Breast epithelium (tissue), 4 donors: ENCODE data around the gene AKAP8. TPM values are rescaled to one million over a fixed set of nuclear protein-coding genes. Genes with fewer than 3 reads are reported as not detected.

Experiments
- DNase-seq, 2 donors: peaks; one replicate each; pipeline ENCODE4 v3.0.0-alpha.2; 2019; ENCODE audit warnings: low spot score in 2 of 2
- H3K27ac ChIP-seq, 2 donors: fragments of 200-600 bp; sonication (generic) in 1 of 2; one replicate each; pipeline ENCODE4 v1.5.1; 2016 to 2019; ENCODE audit warnings: mild to moderate bottlenecking in 1 of 2
- H3K27me3 ChIP-seq, 2 donors: fragments of 200-600 bp; sonication (generic) in 1 of 2; one replicate each; pipeline versions ENCODE4 v1.5.1 to v1.6.0; 2017 to 2019; ENCODE audit warnings: control low read depth in 1 of 2, mild to moderate bottlenecking in 1 of 2
- H3K36me3 ChIP-seq: fragments of 200-600 bp; one replicate; pipeline ENCODE4 v1.5.1; 2019
- H3K4me1 ChIP-seq, 2 donors: fragments of 200-600 bp; sonication (generic); one replicate each; pipeline ENCODE4 v1.5.1; 2016 to 2019; ENCODE audit warnings: control low read depth in 1 of 2
- H3K4me3 ChIP-seq, 3 donors: fragments of 200-600 bp; sonication (generic); 1 replicate in 2 of 3; 2 replicates in 1 of 3; pipeline ENCODE4 v1.5.1; 2016 to 2019; ENCODE audit warnings: mild to moderate bottlenecking in 3 of 3, moderate library complexity in 2 of 3
- H3K9me3 ChIP-seq, 2 donors: fragments of 200-600 bp; sonication (generic) in 1 of 2; one replicate each; pipeline ENCODE4 v1.5.1; 2016 to 2019; ENCODE audit warnings: control low read depth in 1 of 2
- POLR2A ChIP-seq: fragments of 450-650 bp; IDR thresholded peaks from one replicate; pipeline ENCODE4 v1.6.1; 2016; ENCODE audit warnings: antibody characterized with exemption, mild to moderate bottlenecking, moderate library complexity
- POLR2AphosphoS5 ChIP-seq, 3 donors: sonication (generic); formaldehyde crosslinking; IDR thresholded peaks; one replicate each; pipeline ENCODE4 v1.6.1; 2017; ENCODE audit warnings: antibody characterized with exemption in 3 of 3
- intact Hi-C: fragments of 100-400 bp; cut with DNase I; formaldehyde crosslinking; loops from one replicate; pipeline ENCODE4 v1.15.1; 2023; ENCODE audit warnings: low total_unique reads
- total RNA-seq, 3 donors: library from RNA; depleted of rRNA; stranded (reverse); fragments of >200 nt; gene quantifications; one replicate each; pipeline ENCODE4 v1.1.0, GENCODE V29; 2016
- TF ChIP-seq, protein P1 (sequence below), 3 donors: fragments of 450-650 bp; IDR thresholded peaks; one replicate each; pipeline ENCODE4 v1.5.1; 2016 to 2017; ENCODE audit warnings: antibody characterized with exemption in 3 of 3, mild to moderate bottlenecking in 3 of 3, moderate library complexity in 3 of 3

Gene AKAP8
- total RNA-seq, 3 donors from 2014 or later: 23.2 to 40.7 (median 33.4) TPM

DNA sequence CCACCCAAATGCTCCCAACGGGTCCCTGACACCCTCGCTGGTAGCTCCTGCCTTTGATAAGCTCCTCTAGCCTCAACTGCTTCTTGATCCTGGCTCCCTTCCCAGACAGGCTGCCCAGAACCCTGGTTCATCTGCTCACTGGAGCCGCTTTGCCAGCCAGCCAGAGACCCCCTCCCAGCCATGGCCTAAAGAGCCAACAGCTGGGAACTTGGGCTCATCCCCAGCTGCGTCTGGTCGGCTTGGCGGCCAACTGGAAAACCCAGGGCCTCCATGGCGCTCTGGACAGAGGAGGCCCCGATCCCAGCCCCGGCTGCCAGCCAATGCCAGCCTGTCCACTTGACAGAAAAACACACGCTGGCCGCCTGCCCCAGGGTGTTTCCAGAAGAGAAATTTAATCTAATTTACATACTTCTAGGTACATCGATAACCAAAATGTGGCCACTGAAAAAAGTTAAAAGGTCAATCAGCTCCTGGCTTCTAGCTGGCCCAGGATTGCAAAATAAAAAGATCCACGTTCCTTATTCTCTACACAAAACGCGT, 42.2 kb upstream of the AKAP8 start:
- Histone ChIP-seq H3K27me3 (no peaks in the 10 kb centered on the region), H3K9me3 (no peaks in the 10 kb centered on the region), H3K36me3 (peaks cover 12% of the 10 kb centered on the region), H3K27ac (peak overlapping the region in 1 of 2 donors; percentile 29), H3K4me3 (no peak overlapping the region), H3K4me1 (peaks cover 0 to 12% of the 10 kb centered on the region in 2 donors)
- no peak for DNase-seq
- TF ChIP-seq, protein P1, sequence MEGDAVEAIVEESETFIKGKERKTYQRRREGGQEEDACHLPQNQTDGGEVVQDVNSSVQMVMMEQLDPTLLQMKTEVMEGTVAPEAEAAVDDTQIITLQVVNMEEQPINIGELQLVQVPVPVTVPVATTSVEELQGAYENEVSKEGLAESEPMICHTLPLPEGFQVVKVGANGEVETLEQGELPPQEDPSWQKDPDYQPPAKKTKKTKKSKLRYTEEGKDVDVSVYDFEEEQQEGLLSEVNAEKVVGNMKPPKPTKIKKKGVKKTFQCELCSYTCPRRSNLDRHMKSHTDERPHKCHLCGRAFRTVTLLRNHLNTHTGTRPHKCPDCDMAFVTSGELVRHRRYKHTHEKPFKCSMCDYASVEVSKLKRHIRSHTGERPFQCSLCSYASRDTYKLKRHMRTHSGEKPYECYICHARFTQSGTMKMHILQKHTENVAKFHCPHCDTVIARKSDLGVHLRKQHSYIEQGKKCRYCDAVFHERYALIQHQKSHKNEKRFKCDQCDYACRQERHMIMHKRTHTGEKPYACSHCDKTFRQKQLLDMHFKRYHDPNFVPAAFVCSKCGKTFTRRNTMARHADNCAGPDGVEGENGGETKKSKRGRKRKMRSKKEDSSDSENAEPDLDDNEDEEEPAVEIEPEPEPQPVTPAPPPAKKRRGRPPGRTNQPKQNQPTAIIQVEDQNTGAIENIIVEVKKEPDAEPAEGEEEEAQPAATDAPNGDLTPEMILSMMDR (IDR thresholded peaks at IDR 0.05): no peak
- TF ChIP-seq POLR2A (no peak), POLR2AphosphoS5 (IDR thresholded peaks at IDR 0.05) (no peak)
- intact Hi-C loops: no loop called here

DNA sequence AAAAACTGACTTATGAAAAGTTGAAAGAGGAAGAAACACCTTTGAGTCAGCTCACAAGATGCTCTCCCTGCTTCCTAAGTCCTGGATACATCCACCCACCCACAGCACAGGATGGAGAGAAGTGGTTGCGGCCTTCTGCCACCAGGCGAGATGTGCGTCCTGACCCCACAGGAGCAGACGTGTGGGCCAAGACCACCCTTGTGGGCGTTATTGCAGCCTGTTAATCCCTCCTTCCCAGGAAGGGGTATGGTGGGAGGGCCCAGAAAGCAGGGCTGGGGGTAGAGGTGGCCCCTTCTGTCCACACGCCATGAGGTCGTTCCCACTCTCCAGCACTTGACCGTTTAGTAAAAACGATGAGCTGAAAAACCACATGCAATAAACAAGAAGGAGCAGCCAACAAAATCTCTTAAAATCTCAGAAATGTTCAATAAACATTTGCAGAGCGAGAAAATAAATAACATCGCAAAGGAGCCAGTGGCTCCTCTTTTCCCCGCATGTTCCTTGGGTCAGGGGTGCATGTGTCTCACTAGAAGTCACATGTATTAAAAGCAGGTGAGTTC, 41.6 kb upstream of the AKAP8 start:
- peak overlapping the region in 1 of 2 donors; percentile 29 for H3K27ac ChIP-seq
- no peaks in the 10 kb centered on the region for H3K9me3 ChIP-seq
- no peak for TF ChIP-seq POLR2AphosphoS5 (IDR thresholded peaks at IDR 0.05)
- TF ChIP-seq, protein P1 (IDR thresholded peaks at IDR 0.05): no peak
- TF ChIP-seq POLR2A: no peak
- intact Hi-C loops: no loop called here
- peaks cover 0 to 14% of the 10 kb centered on the region in 2 donors for H3K4me1 ChIP-seq
- no peaks in the 10 kb centered on the region for H3K27me3 ChIP-seq
- H3K4me3 ChIP-seq: no peak overlapping the region
- DNase-seq: no peak
- peaks cover 12% of the 10 kb centered on the region for H3K36me3 ChIP-seq

DNA sequence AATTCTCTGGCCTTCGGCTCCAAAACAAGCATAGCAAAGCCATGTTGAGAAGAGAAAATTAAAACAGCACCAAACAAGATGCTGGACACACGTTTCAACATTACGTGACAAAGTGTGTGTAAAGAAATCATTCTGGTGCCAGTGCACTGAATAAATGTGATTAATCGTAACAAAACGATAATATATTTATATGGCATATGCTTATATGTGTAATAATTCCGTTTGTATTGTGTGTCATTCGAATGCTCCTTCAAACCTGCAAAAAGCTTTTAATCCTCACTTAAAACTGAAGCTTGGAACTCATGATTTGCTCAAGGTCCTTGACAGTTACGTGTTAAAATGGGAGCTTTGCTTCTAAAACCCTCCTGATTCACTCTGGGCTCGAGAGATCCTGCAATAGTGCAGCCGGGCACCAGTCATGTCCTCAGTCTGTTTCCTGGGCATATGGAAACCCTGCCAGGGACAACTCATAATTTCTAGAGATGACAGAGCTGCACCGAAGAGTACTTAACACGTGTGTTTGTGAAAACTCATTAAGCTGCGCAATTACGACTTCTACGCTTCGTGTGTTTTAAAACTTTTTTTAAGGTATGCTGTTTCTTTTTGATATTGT, 39.9 kb upstream of the AKAP8 start:
- no peaks in the 10 kb centered on the region for H3K9me3 ChIP-seq
- peak overlapping the region; percentile 71 to 100 (median 92) for H3K4me3 ChIP-seq
- TF ChIP-seq, protein P1 (IDR thresholded peaks at IDR 0.05): peak in 2 of 3 donors; percentile 5 to 6
- TF ChIP-seq POLR2AphosphoS5 (IDR thresholded peaks at IDR 0.05): no peak
- H3K36me3 ChIP-seq: peaks cover 6% of the 10 kb centered on the region
- peaks cover 0 to 14% of the 10 kb centered on the region in 2 donors for H3K4me1 ChIP-seq
- peak overlapping the region in 1 of 2 donors; percentile 34 for H3K27ac ChIP-seq
- H3K27me3 ChIP-seq: no peaks in the 10 kb centered on the region
- DNase-seq: no peak
- intact Hi-C loops: no loop called here

DNA sequence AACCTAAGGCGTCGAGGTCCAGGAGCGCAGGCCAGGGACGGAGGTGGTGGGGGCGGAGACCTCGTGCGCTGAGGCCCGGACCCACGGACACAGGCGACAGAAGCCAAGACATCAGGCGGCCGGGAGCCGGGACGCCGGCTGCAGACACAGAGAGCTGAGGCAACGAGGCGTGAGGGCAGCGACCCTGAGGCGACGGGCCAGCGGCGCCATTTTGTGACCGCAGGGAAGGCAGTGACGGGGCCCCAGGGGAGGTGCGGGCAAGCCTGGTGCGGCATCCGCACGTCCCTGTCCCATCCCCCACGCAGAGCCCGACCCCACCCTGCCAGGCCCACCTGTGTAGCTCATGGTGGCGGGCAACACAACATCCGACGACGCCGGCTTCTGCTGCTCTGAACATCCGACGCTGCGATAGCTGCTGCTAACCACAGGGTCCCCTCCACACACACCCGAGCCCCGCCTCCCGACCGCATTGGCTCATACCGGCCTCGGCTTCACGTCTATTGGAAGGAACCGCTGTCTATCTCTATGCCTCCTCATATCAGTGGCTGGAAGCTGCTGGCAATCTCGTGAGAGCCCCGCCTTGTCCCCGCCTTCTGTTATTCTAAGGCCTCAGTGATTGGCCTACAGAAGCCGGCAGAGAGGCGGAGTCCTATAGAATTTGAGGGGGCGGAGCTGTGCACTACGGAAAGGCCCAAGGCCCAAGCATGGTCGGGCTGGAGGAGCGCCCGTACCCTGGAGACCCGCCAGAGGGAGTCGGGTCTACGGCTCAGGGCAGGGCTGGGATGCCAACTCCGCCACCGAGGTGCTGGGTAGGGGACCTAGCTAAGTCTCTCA, 39.2 kb upstream of the AKAP8 start, which contains the start of gene AKAP8L:
Gene AKAP8L (minus strand): TSS at position 410 of the 834 bp plus-strand sequence. CDS start 65 bp downstream, at position 345.
- intact Hi-C loops: no loop called here
- Histone ChIP-seq H3K36me3 (peaks cover 5% of the 10 kb centered on the region), H3K9me3 (no peaks in the 10 kb centered on the region), H3K4me3 (peak within 1 kb of the TSS; percentile 71 to 100 (median 92)), H3K4me1 (peaks cover 0 to 14% of the 10 kb centered on the region in 2 donors), H3K27me3 (no peaks in the 10 kb centered on the region), H3K27ac (peak within 1 kb of the TSS; percentile 82 to 90)
- peak; percentile 98 to 100 for DNase-seq
- TF ChIP-seq POLR2AphosphoS5 (IDR thresholded peaks at IDR 0.05) (peak; percentile 62 to 81 (median 71)), POLR2A (peak; percentile 59)
- TF ChIP-seq, protein P1 (IDR thresholded peaks at IDR 0.05): peak; percentile 23 to 57 (median 37)
